Measurements from ENCODE around the gene FIP1L1.
A peak's percentile ranks its signal among the peaks of the same experiment; 100 is the strongest.

The FIP1L1 gene

GRCh38 chr4:53364624-53365023 lies 12.8 kb upstream of the FIP1L1 start:
- Histone ChIP-seq H3K36me3 (ENCODE audit: control insufficient read depth, low read length) (peaks cover 28% of the 10 kb centered on the region), H3K9me3 (ENCODE audit: control insufficient read depth, insufficient read depth, low read length) (no peaks in the 10 kb centered on the region), H3K4me2 (ENCODE audit: low read length) (peak overlapping the region; percentile 82), H3K4me1 (ENCODE audit: control insufficient read depth, low read length) (peaks cover 41% of the 10 kb centered on the region), H3K9me2 (replicated peaks; ENCODE audit: control insufficient read depth, low read length) (no peaks in the 10 kb centered on the region), H4K20me1 (ENCODE audit: control insufficient read depth, insufficient read depth, low read depth, low read length) (no peaks in the 10 kb centered on the region; the same call in 1 of the 2 replicates), H3K27ac (ENCODE audit: low read depth, low read length) (no peak overlapping the region), H3K79me2 (ENCODE audit: control insufficient read depth, low read length) (peaks cover 62% of the 10 kb centered on the region), H3K27me3 (ENCODE audit: control insufficient read depth, low read length) (0 out of 2 replicates have a peak, but pooled peaks cover 5% of the 10 kb centered on the region), H3K4me3 (ENCODE audit: low read length) (peak overlapping the region; percentile 99), H3F3A (ENCODE audit: control insufficient read depth, insufficient read depth) (peaks cover 3% of the 10 kb centered on the region; the same call in 1 of the 2 replicates)
- no peak for TF ChIP-seq EZH2phosphoT487 (IDR thresholded peaks at IDR 0.05; ENCODE audit: borderline replicate concordance, low read length)
- TF ChIP-seq, protein P1, sequence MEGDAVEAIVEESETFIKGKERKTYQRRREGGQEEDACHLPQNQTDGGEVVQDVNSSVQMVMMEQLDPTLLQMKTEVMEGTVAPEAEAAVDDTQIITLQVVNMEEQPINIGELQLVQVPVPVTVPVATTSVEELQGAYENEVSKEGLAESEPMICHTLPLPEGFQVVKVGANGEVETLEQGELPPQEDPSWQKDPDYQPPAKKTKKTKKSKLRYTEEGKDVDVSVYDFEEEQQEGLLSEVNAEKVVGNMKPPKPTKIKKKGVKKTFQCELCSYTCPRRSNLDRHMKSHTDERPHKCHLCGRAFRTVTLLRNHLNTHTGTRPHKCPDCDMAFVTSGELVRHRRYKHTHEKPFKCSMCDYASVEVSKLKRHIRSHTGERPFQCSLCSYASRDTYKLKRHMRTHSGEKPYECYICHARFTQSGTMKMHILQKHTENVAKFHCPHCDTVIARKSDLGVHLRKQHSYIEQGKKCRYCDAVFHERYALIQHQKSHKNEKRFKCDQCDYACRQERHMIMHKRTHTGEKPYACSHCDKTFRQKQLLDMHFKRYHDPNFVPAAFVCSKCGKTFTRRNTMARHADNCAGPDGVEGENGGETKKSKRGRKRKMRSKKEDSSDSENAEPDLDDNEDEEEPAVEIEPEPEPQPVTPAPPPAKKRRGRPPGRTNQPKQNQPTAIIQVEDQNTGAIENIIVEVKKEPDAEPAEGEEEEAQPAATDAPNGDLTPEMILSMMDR (IDR thresholded peaks at IDR 0.05; ENCODE audit: low read depth, low read length, poor library complexity, severe bottlenecking): no peak

DNA sequence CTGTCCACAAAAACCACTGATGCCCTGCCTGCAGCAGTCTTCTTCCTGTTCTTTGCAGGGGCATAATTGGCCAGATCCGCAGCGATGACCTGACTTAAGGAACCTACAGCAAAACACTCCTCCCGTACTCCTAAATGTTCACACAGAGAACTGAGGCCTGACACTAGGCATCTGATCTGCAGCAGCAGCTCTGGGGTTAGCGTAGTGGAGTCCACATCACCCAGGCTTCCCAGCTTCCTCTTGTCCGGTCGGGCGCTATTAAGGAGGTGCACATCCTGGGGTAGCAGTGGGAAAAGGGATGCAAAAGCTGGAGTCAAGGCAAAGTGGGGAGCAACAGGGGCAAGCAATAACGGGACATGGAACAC lies 12.3 kb upstream of the FIP1L1 start:
- Histone ChIP-seq H3K9me3 (ENCODE audit: control insufficient read depth, insufficient read depth, low read length) (no peaks in the 10 kb centered on the region), H3K4me2 (ENCODE audit: low read length) (peak overlapping the region; percentile 82), H3F3A (ENCODE audit: control insufficient read depth, insufficient read depth) (peaks cover 3% of the 10 kb centered on the region; the same call in 1 of the 2 replicates), H3K27ac (ENCODE audit: low read depth, low read length) (no peak overlapping the region), H3K27me3 (ENCODE audit: control insufficient read depth, low read length) (0 out of 2 replicates have a peak, but pooled peaks cover 5% of the 10 kb centered on the region), H3K79me2 (ENCODE audit: control insufficient read depth, low read length) (peaks cover 58% of the 10 kb centered on the region), H4K20me1 (ENCODE audit: control insufficient read depth, insufficient read depth, low read depth, low read length) (no peaks in the 10 kb centered on the region; the same call in 1 of the 2 replicates), H3K9me2 (replicated peaks; ENCODE audit: control insufficient read depth, low read length) (no peaks in the 10 kb centered on the region), H3K4me3 (ENCODE audit: low read length) (peak overlapping the region; percentile 99), H3K4me1 (ENCODE audit: control insufficient read depth, low read length) (peaks cover 38% of the 10 kb centered on the region), H3K36me3 (ENCODE audit: control insufficient read depth, low read length) (peaks cover 25% of the 10 kb centered on the region)
- TF ChIP-seq EZH2phosphoT487 (IDR thresholded peaks at IDR 0.05; ENCODE audit: borderline replicate concordance, low read length): no peak
- TF ChIP-seq, protein P1 (IDR thresholded peaks at IDR 0.05; ENCODE audit: low read depth, low read length, poor library complexity, severe bottlenecking): no peak

- peaks cover 38% of the 10 kb centered on the region for H3K4me1 ChIP-seq (ENCODE audit: control insufficient read depth, low read length)
- H3K27me3 ChIP-seq (ENCODE audit: control insufficient read depth, low read length): 0 out of 2 replicates have a peak, but pooled peaks cover 5% of the 10 kb centered on the region
- H3K4me3 ChIP-seq (ENCODE audit: low read length): peak within 1 kb of the TSS; percentile 99
- TF ChIP-seq EZH2phosphoT487 (IDR thresholded peaks at IDR 0.05; ENCODE audit: borderline replicate concordance, low read length): no peak
- TF ChIP-seq, protein P1 (IDR thresholded peaks at IDR 0.05; ENCODE audit: low read depth, low read length, poor library complexity, severe bottlenecking): no peak
- peaks cover 3% of the 10 kb centered on the region; the same call in 1 of the 2 replicates for H3F3A ChIP-seq (ENCODE audit: control insufficient read depth, insufficient read depth)
- peaks cover 52% of the 10 kb centered on the region for H3K79me2 ChIP-seq (ENCODE audit: control insufficient read depth, low read length)
- H3K4me2 ChIP-seq (ENCODE audit: low read length): peak within 1 kb of the TSS; percentile 82
- peaks cover 22% of the 10 kb centered on the region for H3K36me3 ChIP-seq (ENCODE audit: control insufficient read depth, low read length)
- H3K9me3 ChIP-seq (ENCODE audit: control insufficient read depth, insufficient read depth, low read length): no peaks in the 10 kb centered on the region
- H3K9me2 ChIP-seq (replicated peaks; ENCODE audit: control insufficient read depth, low read length): no peaks in the 10 kb centered on the region
- no peaks in the 10 kb centered on the region; the same call in 1 of the 2 replicates for H4K20me1 ChIP-seq (ENCODE audit: control insufficient read depth, insufficient read depth, low read depth, low read length)
- H3K27ac ChIP-seq (ENCODE audit: low read depth, low read length): peak within 1 kb of the TSS; percentile 26
These were observed 11.7 kb upstream of the FIP1L1 start, which contains the start of gene SCFD2 for GRCh38 chr4:53365486-53366300. TSS of gene SCFD2 (minus strand) at chr4:53366061.
